Astrocyte (in vitro differentiated cells and primary cell): ENCODE measurements around the gene LRRK1. TPM values are rescaled to one million over a fixed set of nuclear protein-coding genes. Genes with fewer than 3 reads are reported as not detected.

Experiments
- DNase-seq: peaks from one replicate; pipeline ENCODE4 v3.0.0-alpha.2; 2010; ENCODE audit warnings: low read depth
- FAIRE-seq: peaks from 2 replicates; lab custom pipeline; 2011; peaks lifted over from hg19 to GRCh38; lab: Jason Lieb, UNC
- H2AFZ ChIP-seq: 2 replicates; pipeline ENCODE4 v1.6.0; 2012; ENCODE audit warnings: low read depth, low read length, inconsistent platforms
- H3K27ac ChIP-seq: 2 replicates; pipeline ENCODE4 v1.5.1; 2011; ENCODE audit warnings: low read depth, low read length, inconsistent platforms
- H3K27me3 ChIP-seq: 2 replicates; pipeline ENCODE4 v1.6.0; 2011; ENCODE audit warnings: low read length, inconsistent platforms; ENCODE audit not compliant: insufficient read depth
- H3K36me3 ChIP-seq: 2 replicates; pipeline ENCODE4 v1.5.1; 2011; ENCODE audit warnings: low read length, inconsistent platforms; ENCODE audit not compliant: insufficient read depth
- H3K4me1 ChIP-seq: 2 replicates; pipeline ENCODE4 v1.5.1; 2011; ENCODE audit warnings: low read length, inconsistent platforms; ENCODE audit not compliant: insufficient read depth
- H3K4me2 ChIP-seq: 2 replicates; pipeline ENCODE4 v1.6.0; 2012; ENCODE audit warnings: low read length, inconsistent platforms
- H3K4me3 ChIP-seq: 2 replicates; pipeline ENCODE4 v1.5.1; 2011; ENCODE audit warnings: low read depth, mild to moderate bottlenecking, low read length, inconsistent platforms; ENCODE audit not compliant: insufficient read depth
- H3K79me2 ChIP-seq: 2 replicates; pipeline ENCODE4 v1.6.0; 2012; ENCODE audit warnings: mild to moderate bottlenecking, low read length, inconsistent platforms; ENCODE audit not compliant: insufficient read depth
- H3K9ac ChIP-seq: 2 replicates; pipeline ENCODE4 v1.6.0; 2012; ENCODE audit warnings: mild to moderate bottlenecking, low read length, inconsistent platforms
- H3K9me3 ChIP-seq: 2 replicates; pipeline ENCODE4 v1.5.1; 2012; ENCODE audit warnings: low read depth, mild to moderate bottlenecking, low read length, inconsistent platforms; ENCODE audit not compliant: insufficient read depth
- H4K20me1 ChIP-seq: 2 replicates; pipeline ENCODE4 v1.6.0; 2012; ENCODE audit warnings: low read length, inconsistent platforms; ENCODE audit not compliant: insufficient read depth
- H3K27ac Mint-ChIP-seq: one replicate; pipeline ENCODE4 v1.8.0; 2021; ENCODE audit warnings: mild to moderate bottlenecking, mixed read lengths; ENCODE audit not compliant: unreplicated experiment
- H3K27me3 Mint-ChIP-seq: one replicate; pipeline ENCODE4 v1.8.0; 2021; ENCODE audit warnings: low read depth, mixed read lengths; ENCODE audit not compliant: unreplicated experiment
- H3K36me3 Mint-ChIP-seq: one replicate; pipeline ENCODE4 v1.8.0; 2021; ENCODE audit warnings: low read depth, mixed read lengths; ENCODE audit not compliant: unreplicated experiment
- H3K4me1 Mint-ChIP-seq: one replicate; pipeline ENCODE4 v1.8.0; 2021; ENCODE audit warnings: low read depth, mixed read lengths; ENCODE audit not compliant: unreplicated experiment
- H3K4me3 Mint-ChIP-seq: one replicate; pipeline ENCODE4 v1.8.0; 2021; ENCODE audit warnings: mild to moderate bottlenecking, moderate library complexity, mixed read lengths; ENCODE audit not compliant: unreplicated experiment
- H3K9me3 Mint-ChIP-seq: one replicate; pipeline ENCODE4 v1.8.0; 2021; ENCODE audit warnings: mild to moderate bottlenecking, mixed read lengths; ENCODE audit not compliant: unreplicated experiment
- EZH2 ChIP-seq: IDR thresholded peaks from 2 replicates; pipeline ENCODE4 v1.6.1; 2012; ENCODE audit warnings: mild to moderate bottlenecking, low read length, inconsistent platforms; ENCODE audit not compliant: insufficient read depth
- total RNA-seq: library from RNA; stranded (reverse); gene quantifications from 2 replicates; pipeline ENCODE4 v1.2.1, GENCODE V29; 2021
- TF ChIP-seq, protein P1 (sequence below): IDR thresholded peaks from 2 replicates; pipeline ENCODE4 v1.5.1; 2011; ENCODE audit warnings: low read depth, mild to moderate bottlenecking, inconsistent platforms, low read length, moderate library complexity; ENCODE audit not compliant: insufficient read depth

LRRK1 gene
- total RNA-seq, 1 donor from 2014 or later = 0.41 TPM

GRCh38 chr15:101037090-101037830, 118.1 kb downstream of the LRRK1 start:
- TF ChIP-seq, protein P1, sequence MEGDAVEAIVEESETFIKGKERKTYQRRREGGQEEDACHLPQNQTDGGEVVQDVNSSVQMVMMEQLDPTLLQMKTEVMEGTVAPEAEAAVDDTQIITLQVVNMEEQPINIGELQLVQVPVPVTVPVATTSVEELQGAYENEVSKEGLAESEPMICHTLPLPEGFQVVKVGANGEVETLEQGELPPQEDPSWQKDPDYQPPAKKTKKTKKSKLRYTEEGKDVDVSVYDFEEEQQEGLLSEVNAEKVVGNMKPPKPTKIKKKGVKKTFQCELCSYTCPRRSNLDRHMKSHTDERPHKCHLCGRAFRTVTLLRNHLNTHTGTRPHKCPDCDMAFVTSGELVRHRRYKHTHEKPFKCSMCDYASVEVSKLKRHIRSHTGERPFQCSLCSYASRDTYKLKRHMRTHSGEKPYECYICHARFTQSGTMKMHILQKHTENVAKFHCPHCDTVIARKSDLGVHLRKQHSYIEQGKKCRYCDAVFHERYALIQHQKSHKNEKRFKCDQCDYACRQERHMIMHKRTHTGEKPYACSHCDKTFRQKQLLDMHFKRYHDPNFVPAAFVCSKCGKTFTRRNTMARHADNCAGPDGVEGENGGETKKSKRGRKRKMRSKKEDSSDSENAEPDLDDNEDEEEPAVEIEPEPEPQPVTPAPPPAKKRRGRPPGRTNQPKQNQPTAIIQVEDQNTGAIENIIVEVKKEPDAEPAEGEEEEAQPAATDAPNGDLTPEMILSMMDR = no peak
- no peak for TF ChIP-seq EZH2
- Histone ChIP-seq H2AFZ (no peak overlapping the region), H3K4me1 (no peaks in the 10 kb centered on the region), H3K4me2 (no peak overlapping the region), H3K9ac (no peak overlapping the region), H3K27ac (no peak overlapping the region), H3K4me3 (no peak overlapping the region), H3K27me3 (no peaks in the 10 kb centered on the region), H4K20me1 (no peaks in the 10 kb centered on the region), H3K79me2 (no peaks in the 10 kb centered on the region), H3K9me3 (no peaks in the 10 kb centered on the region), H3K36me3 (no peaks in the 10 kb centered on the region)
- Mint-ChIP-seq H3K4me1 (no peaks in the 10 kb centered on the region), H3K27me3 (no peaks in the 10 kb centered on the region), H3K36me3 (no peaks in the 10 kb centered on the region), H3K9me3 (peaks cover 3% of the 10 kb centered on the region), H3K4me3 (no peak overlapping the region), H3K27ac (no peak overlapping the region)
- DNase-seq (no peak), FAIRE-seq (no peak)

DNA sequence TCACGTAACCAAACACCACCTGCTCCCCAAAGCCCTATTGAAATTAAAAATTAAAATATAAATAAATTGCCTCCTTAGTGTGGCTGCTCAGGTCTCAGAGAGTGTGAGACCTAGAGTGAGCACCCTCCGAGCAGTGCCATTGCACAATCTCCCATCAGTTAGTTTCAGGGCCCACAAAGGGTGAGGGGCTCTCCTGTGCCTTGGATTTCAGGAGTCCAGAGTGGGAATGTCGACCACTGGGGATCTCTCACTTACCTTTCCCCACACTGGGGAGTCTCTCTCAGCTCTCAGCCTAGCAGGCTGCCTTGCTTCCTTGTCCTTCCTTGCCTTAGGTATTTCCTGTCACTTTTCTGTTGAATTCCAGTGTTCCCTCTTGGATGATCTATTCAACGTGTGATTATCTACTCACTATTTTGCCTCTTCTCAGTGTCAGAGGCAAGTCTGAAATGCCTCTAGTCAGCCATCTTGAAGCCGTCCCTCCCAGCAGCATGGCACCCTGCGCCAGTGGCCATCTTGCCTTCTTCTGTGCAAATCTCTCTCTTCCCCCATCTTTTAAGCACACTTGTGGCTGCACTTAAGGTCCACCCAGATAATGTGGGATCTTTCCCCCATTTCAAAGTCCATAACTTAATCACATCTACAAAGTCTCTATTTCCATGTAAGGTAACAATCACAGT, 119.3 kb downstream of the LRRK1 start:
- FAIRE-seq = no peak
- Histone ChIP-seq H2AFZ (no peak overlapping the region), H3K4me1 (no peaks in the 10 kb centered on the region), H4K20me1 (no peaks in the 10 kb centered on the region), H3K36me3 (no peaks in the 10 kb centered on the region), H3K79me2 (no peaks in the 10 kb centered on the region), H3K4me3 (no peak overlapping the region), H3K4me2 (no peak overlapping the region), H3K27me3 (no peaks in the 10 kb centered on the region), H3K9ac (no peak overlapping the region), H3K9me3 (no peaks in the 10 kb centered on the region), H3K27ac (no peak overlapping the region)
- Mint-ChIP-seq H3K36me3 (no peaks in the 10 kb centered on the region), H3K4me3 (no peak overlapping the region), H3K4me1 (no peaks in the 10 kb centered on the region), H3K27me3 (no peaks in the 10 kb centered on the region), H3K27ac (peak overlapping the region; percentile 23), H3K9me3 (peaks cover 3% of the 10 kb centered on the region)
- TF ChIP-seq, protein P1 = no peak
- TF ChIP-seq EZH2 = no peak
- DNase-seq = no peak

- no peak overlapping the region for H3K27ac Mint-ChIP-seq
- Histone ChIP-seq H3K9me3 (no peaks in the 10 kb centered on the region), H3K79me2 (no peaks in the 10 kb centered on the region), H4K20me1 (no peaks in the 10 kb centered on the region), H3K4me2 (no peak overlapping the region), H2AFZ (no peak overlapping the region), H3K4me1 (no peaks in the 10 kb centered on the region), H3K27ac (peak overlapping the region; percentile 39), H3K27me3 (no peaks in the 10 kb centered on the region), H3K9ac (no peak overlapping the region), H3K36me3 (no peaks in the 10 kb centered on the region), H3K4me3 (no peak overlapping the region)
- H3K9me3 Mint-ChIP-seq = peaks cover 3% of the 10 kb centered on the region
- H3K4me3 Mint-ChIP-seq = no peak overlapping the region
- no peak for TF ChIP-seq EZH2
- TF ChIP-seq, protein P1 = no peak
- DNase-seq (peak; percentile 88), FAIRE-seq (no peak)
- H3K4me1 Mint-ChIP-seq = no peaks in the 10 kb centered on the region
- peaks cover 2% of the 10 kb centered on the region for H3K36me3 Mint-ChIP-seq
- H3K27me3 Mint-ChIP-seq = peaks cover 3% of the 10 kb centered on the region
Observed at GRCh38 chr15:101039461-101039860, 120.3 kb downstream of the LRRK1 start.
